Measurements from ENCODE around the gene DSCAML1.
A peak's percentile ranks its signal among the peaks of the same experiment; 100 is the strongest.

Gene DSCAML1

GRCh38 chr11:117620086-117620485 is 176.9 kb downstream of the DSCAML1 start:
- no peak overlapping the region for H3K4me3 ChIP-seq (ENCODE audit: low read depth, low read length)
- TF ChIP-seq CTCF (conservative IDR thresholded peaks at IDR 0.05; ENCODE audit: low read depth, low read length) = no peak
- no peak for DNase-seq (ENCODE audit: low read depth)

- no peak overlapping the region for H3K4me3 ChIP-seq (ENCODE audit: low read depth, low read length)
- DNase-seq (ENCODE audit: low read depth) = no peak
- TF ChIP-seq CTCF (conservative IDR thresholded peaks at IDR 0.05; ENCODE audit: low read depth, low read length) = no peak
Measured at GRCh38 chr11:117619661-117620060, 177.4 kb downstream of the DSCAML1 start.

GRCh38 chr11:117618982-117619355 is 178.0 kb downstream of the DSCAML1 start:
- H3K4me3 ChIP-seq (ENCODE audit: low read depth, low read length) = no peak overlapping the region
- DNase-seq (ENCODE audit: low read depth) = no peak
- TF ChIP-seq CTCF (conservative IDR thresholded peaks at IDR 0.05; ENCODE audit: low read depth, low read length) = no peak

- no peak for DNase-seq (ENCODE audit: low read depth)
- TF ChIP-seq CTCF (conservative IDR thresholded peaks at IDR 0.05; ENCODE audit: low read depth, low read length) = no peak
Measured at GRCh38 chr11:117618302-117618981, 178.6 kb downstream of the DSCAML1 start.

GRCh38 chr11:117616979-117617378 is 180.0 kb downstream of the DSCAML1 start:
- DNase-seq (ENCODE audit: low read depth) = no peak
- no peak for TF ChIP-seq CTCF (conservative IDR thresholded peaks at IDR 0.05; ENCODE audit: low read depth, low read length)
- no peak overlapping the region for H3K4me3 ChIP-seq (ENCODE audit: low read depth, low read length)

More at GRCh38 chr11:117618302-117618981, 178.6 kb downstream of the DSCAML1 start:
- no peak overlapping the region for H3K4me3 ChIP-seq (ENCODE audit: low read depth, low read length)

GRCh38 chr11:117614728-117615127 is 182.3 kb downstream of the DSCAML1 start:
- TF ChIP-seq CTCF (conservative IDR thresholded peaks at IDR 0.05; ENCODE audit: low read depth, low read length) = peak; percentile 7
- DNase-seq (ENCODE audit: low read depth) = no peak

GRCh38 chr11:117613521-117613920 is 183.5 kb downstream of the DSCAML1 start:
- no peak for TF ChIP-seq CTCF (conservative IDR thresholded peaks at IDR 0.05; ENCODE audit: low read depth, low read length)
- DNase-seq (ENCODE audit: low read depth) = no peak

More at GRCh38 chr11:117614728-117615127, 182.3 kb downstream of the DSCAML1 start:
- no peak overlapping the region for H3K4me3 ChIP-seq (ENCODE audit: low read depth, low read length)

More at GRCh38 chr11:117613521-117613920, 183.5 kb downstream of the DSCAML1 start:
- no peak overlapping the region for H3K4me3 ChIP-seq (ENCODE audit: low read depth, low read length)

Measured in choroid plexus epithelial cell (primary cell).